Right lobe of liver (tissue), 4 donors: ENCODE measurements around the gene TSHZ3.

Source experiments
- POLR2A ChIP-seq: fragments of 450-650 bp; IDR thresholded peaks from one replicate; pipeline ENCODE4 v1.6.1; 2017; ENCODE audit warnings: antibody characterized with exemption, mild to moderate bottlenecking
- TF ChIP-seq, protein P1 (sequence below), 4 donors: fragments of 200-600 bp in 3 of 4; fragments of 450-650 bp in 1 of 4; IDR thresholded peaks; one replicate each; pipeline versions ENCODE4 v1.5.1 to v1.8.0; 2016 to 2022; ENCODE audit warnings: antibody characterized with exemption in 4 of 4, mild to moderate bottlenecking in 2 of 4
- donor health status: DM: no; HTN: no; CAD: no.
- donor health status: DM: no; HTN: no; CAD: no.
- donor health status: DM: no; HTN: yes; CAD: no.

DNA sequence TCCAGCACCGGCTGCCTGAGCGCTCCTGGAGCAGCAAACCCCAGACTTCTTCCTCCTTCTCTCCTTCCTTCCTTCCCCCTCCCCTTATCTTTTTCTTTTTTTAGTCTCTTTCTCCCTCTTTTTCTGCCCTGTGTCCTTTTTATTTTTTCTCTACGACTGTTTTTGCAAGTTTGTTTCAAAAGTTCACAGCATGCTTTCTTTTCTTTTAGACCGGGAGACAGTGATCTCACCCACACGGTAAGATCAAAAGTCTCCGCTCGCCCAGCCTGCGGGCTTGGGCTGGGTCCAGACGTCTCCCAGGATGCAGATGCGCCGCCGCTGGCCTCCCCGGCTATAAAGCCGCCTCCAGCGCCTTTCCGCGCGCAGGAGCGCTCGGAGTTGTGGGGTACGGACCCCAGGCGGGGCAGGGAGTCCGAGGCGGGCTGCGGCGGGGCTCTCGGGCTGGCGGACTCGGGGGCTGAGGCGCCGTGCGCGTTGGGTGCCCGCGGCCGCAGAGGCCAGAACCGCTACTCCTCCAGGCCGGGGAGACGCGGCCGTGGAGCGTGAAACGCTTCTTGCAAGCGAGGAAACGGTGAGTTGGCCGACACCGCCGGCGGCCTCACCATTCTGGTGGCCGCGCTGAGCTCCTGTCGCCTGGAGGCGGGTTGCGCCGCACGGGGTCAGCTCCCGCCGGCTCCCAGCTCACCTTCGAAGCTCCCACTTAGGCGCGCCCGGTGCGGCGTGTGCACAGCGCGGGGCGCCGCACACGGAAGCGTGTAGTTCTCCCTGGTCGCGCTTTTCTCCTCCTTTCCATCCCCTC lies 2.0 kb upstream of the TSHZ3 start:
- TF ChIP-seq, protein P1, sequence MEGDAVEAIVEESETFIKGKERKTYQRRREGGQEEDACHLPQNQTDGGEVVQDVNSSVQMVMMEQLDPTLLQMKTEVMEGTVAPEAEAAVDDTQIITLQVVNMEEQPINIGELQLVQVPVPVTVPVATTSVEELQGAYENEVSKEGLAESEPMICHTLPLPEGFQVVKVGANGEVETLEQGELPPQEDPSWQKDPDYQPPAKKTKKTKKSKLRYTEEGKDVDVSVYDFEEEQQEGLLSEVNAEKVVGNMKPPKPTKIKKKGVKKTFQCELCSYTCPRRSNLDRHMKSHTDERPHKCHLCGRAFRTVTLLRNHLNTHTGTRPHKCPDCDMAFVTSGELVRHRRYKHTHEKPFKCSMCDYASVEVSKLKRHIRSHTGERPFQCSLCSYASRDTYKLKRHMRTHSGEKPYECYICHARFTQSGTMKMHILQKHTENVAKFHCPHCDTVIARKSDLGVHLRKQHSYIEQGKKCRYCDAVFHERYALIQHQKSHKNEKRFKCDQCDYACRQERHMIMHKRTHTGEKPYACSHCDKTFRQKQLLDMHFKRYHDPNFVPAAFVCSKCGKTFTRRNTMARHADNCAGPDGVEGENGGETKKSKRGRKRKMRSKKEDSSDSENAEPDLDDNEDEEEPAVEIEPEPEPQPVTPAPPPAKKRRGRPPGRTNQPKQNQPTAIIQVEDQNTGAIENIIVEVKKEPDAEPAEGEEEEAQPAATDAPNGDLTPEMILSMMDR (IDR thresholded peaks at IDR 0.05) = no peak
- no peak for TF ChIP-seq POLR2A
